Mesenchymal stem cell (in vitro differentiated cells and primary cell): ENCODE results near the gene CABLES2.

Experiments
- DNase-seq: peaks from one replicate; pipeline ENCODE4 v3.0.0-alpha.2; 2013
- H2AFZ ChIP-seq: one replicate; pipeline ENCODE4 v1.6.1; 2013; ENCODE audit warnings: low read depth, mild to moderate bottlenecking, control low read depth, inconsistent platforms, low read length, moderate library complexity
- H2AK5ac ChIP-seq: 2 replicates; pipeline ENCODE4 v1.6.1; 2013; ENCODE audit warnings: low read length, moderate library complexity, mild to moderate bottlenecking, inconsistent platforms; ENCODE audit not compliant: severe bottlenecking
- H2BK120ac ChIP-seq: one replicate; pipeline ENCODE4 v1.6.1; 2013; ENCODE audit warnings: low read depth, mild to moderate bottlenecking, inconsistent platforms, low read length, moderate library complexity
- H2BK12ac ChIP-seq, 2 experiments: one replicate each; pipeline ENCODE4 v1.6.1; 2013; ENCODE audit warnings: inconsistent platforms in 2 of 2, low read length in 2 of 2, mild to moderate bottlenecking in 2 of 2, moderate library complexity in 2 of 2, control low read depth in 1 of 2
- H2BK15ac ChIP-seq: one replicate; pipeline ENCODE4 v1.6.1; 2013; ENCODE audit warnings: mild to moderate bottlenecking, low read depth, inconsistent platforms; ENCODE audit not compliant: poor library complexity, severe bottlenecking
- H2BK5ac ChIP-seq: 2 replicates; pipeline ENCODE4 v1.6.1; 2013; ENCODE audit warnings: low read depth, mild to moderate bottlenecking, low read length, control low read depth, inconsistent platforms; ENCODE audit not compliant: poor library complexity, severe bottlenecking
- H3K14ac ChIP-seq, 2 experiments: one replicate each; pipeline ENCODE4 v1.6.1; 2013; ENCODE audit warnings: inconsistent platforms in 2 of 2, low read length in 2 of 2, control low read depth in 1 of 2, mild to moderate bottlenecking in 1 of 2, moderate library complexity in 1 of 2
- H3K18ac ChIP-seq, 2 experiments: one replicate each; pipeline ENCODE4 v1.6.1; 2013; ENCODE audit warnings: inconsistent platforms in 2 of 2, low read length in 2 of 2, control low read depth in 1 of 2, low read depth in 1 of 2, mild to moderate bottlenecking in 1 of 2
- H3K23ac ChIP-seq, 2 experiments: one replicate each; pipeline ENCODE4 v1.6.1; 2013; ENCODE audit warnings: inconsistent platforms in 2 of 2, low read length in 2 of 2, mild to moderate bottlenecking in 2 of 2, moderate library complexity in 2 of 2, control low read depth in 1 of 2
- H3K27ac ChIP-seq: 2 replicates; pipeline ENCODE4 v1.5.1; 2013; ENCODE audit warnings: mild to moderate bottlenecking, moderate library complexity, low read length, control low read depth, inconsistent platforms; ENCODE audit not compliant: poor library complexity, severe bottlenecking
- H3K27me3 ChIP-seq, 2 experiments: 2 replicates each; pipeline versions ENCODE4 v1.6.1 to v1.7.0; 2013; ENCODE audit warnings: low read length in 2 of 2, mild to moderate bottlenecking in 2 of 2, moderate library complexity in 2 of 2, control low read depth in 1 of 2, inconsistent platforms in 1 of 2; ENCODE audit not compliant: control insufficient read depth in 1 of 2, insufficient read depth in 1 of 2
- H3K36me3 ChIP-seq, 2 experiments: 2 replicates each; pipeline versions ENCODE4 v1.6.1 to v1.7.0; 2013; ENCODE audit warnings: low read length in 2 of 2, control low read depth in 1 of 2, inconsistent platforms in 1 of 2, low read depth in 1 of 2, mild to moderate bottlenecking in 1 of 2; ENCODE audit not compliant: insufficient read depth in 2 of 2, control insufficient read depth in 1 of 2
- H3K4ac ChIP-seq, 2 experiments: one replicate each; pipeline ENCODE4 v1.6.1; 2013; ENCODE audit warnings: inconsistent platforms in 2 of 2, low read length in 2 of 2, mild to moderate bottlenecking in 2 of 2, moderate library complexity in 2 of 2, control low read depth in 1 of 2, low read depth in 1 of 2
- H3K4me1 ChIP-seq: 2 replicates; pipeline ENCODE4 v1.6.1; 2013; ENCODE audit warnings: low read depth, low read length, control low read depth; ENCODE audit not compliant: control insufficient read depth, insufficient read depth
- H3K4me2 ChIP-seq: 2 replicates; pipeline ENCODE4 v1.6.1; 2013; ENCODE audit warnings: low read length, mild to moderate bottlenecking, inconsistent platforms; ENCODE audit not compliant: poor library complexity, severe bottlenecking
- H3K4me3 ChIP-seq, 2 experiments: 2 replicates each; pipeline versions ENCODE4 v1.5.1 to v1.7.0; 2013; ENCODE audit warnings: low read length in 2 of 2, mild to moderate bottlenecking in 2 of 2, control low read depth in 1 of 2, low read depth in 1 of 2; ENCODE audit not compliant: insufficient read depth in 1 of 2
- H3K79me1 ChIP-seq: replicated peaks from 2 replicates; pipeline ENCODE4 v1.6.1; 2013; ENCODE audit warnings: mild to moderate bottlenecking, control low read depth, low read length, inconsistent platforms; ENCODE audit not compliant: poor library complexity, severe bottlenecking
- H3K9ac ChIP-seq: 2 replicates; pipeline ENCODE4 v1.7.0; 2013; ENCODE audit warnings: mild to moderate bottlenecking, low read length, moderate library complexity
- H3K9me3 ChIP-seq: 2 replicates; pipeline ENCODE4 v1.7.0; 2013; ENCODE audit warnings: mild to moderate bottlenecking, low read length; ENCODE audit not compliant: control insufficient read depth
- H4K8ac ChIP-seq: one replicate; pipeline ENCODE4 v1.6.1; 2013; ENCODE audit warnings: inconsistent platforms, mild to moderate bottlenecking, low read length, moderate library complexity
- H4K91ac ChIP-seq: one replicate; pipeline ENCODE4 v1.6.1; 2013; ENCODE audit warnings: mild to moderate bottlenecking, low read length, inconsistent platforms
- WGBS: methylation state at CpG from one replicate; pipeline ENCODE4 v1.1.7; 2013; ENCODE audit warnings: mixed read lengths; 5-methylcytosine and 5-hydroxymethylcytosine counted together

CABLES2 gene

GRCh38 chr20:62350098-62350628 lies 56.9 kb downstream of the CABLES2 start:
- Histone ChIP-seq H2BK120ac (no peak overlapping the region), H3K4ac (no peak overlapping the region), H3K36me3 (peaks cover 17 to 88% of the 10 kb centered on the region in 2 experiments), H3K27ac (peak overlapping the region; percentile 58), H3K27me3 (no peaks in the 10 kb centered on the region), H3K23ac (no peak overlapping the region), H2AFZ (no peak overlapping the region), H4K8ac (no peak overlapping the region), H2AK5ac (peak overlapping the region; percentile 46), H3K4me3 (no peak overlapping the region), H3K9me3 (peaks cover 3% of the 10 kb centered on the region), H3K9ac (no peak overlapping the region), H3K4me2 (no peak overlapping the region), H3K14ac (no peak overlapping the region), H2BK5ac (no peak overlapping the region), H3K79me1 (peaks cover 36% of the 10 kb centered on the region), H4K91ac (no peak overlapping the region), H3K18ac (no peak overlapping the region), H2BK15ac (no peak overlapping the region), H2BK12ac (no peak overlapping the region), H3K4me1 (peaks cover 51% of the 10 kb centered on the region)
- DNase-seq: no peak
- 87% methylated on average over 16 of the region's 16 CpGs for WGBS

- Histone ChIP-seq H3K4me2 (no peak overlapping the region), H2BK12ac (no peak overlapping the region), H2BK120ac (no peak overlapping the region), H2AK5ac (no peak overlapping the region), H2BK15ac (no peak overlapping the region), H2AFZ (no peak overlapping the region), H3K9ac (no peak overlapping the region), H4K91ac (no peak overlapping the region), H3K36me3 (peaks cover 20 to 86% of the 10 kb centered on the region in 2 experiments), H3K27ac (peak overlapping the region; percentile 53), H3K4me1 (peaks cover 46% of the 10 kb centered on the region), H3K9me3 (peaks cover 3% of the 10 kb centered on the region), H3K27me3 (no peaks in the 10 kb centered on the region), H3K14ac (no peak overlapping the region), H2BK5ac (no peak overlapping the region), H3K79me1 (peaks cover 36% of the 10 kb centered on the region), H3K18ac (no peak overlapping the region), H3K23ac (no peak overlapping the region), H3K4ac (no peak overlapping the region), H3K4me3 (no peak overlapping the region), H4K8ac (no peak overlapping the region)
- 94% methylated on average over 3 of the region's 7 CpGs for WGBS
- no peak for DNase-seq
Observed at GRCh38 chr20:62349556-62350097, 57.5 kb downstream of the CABLES2 start.

- H3K4me1 ChIP-seq: peaks cover 36% of the 10 kb centered on the region
- H2BK5ac ChIP-seq: no peak overlapping the region
- no peak overlapping the region for H4K91ac ChIP-seq
- no peak overlapping the region for H3K18ac ChIP-seq
- H3K27ac ChIP-seq: no peak overlapping the region
- H3K4me3 ChIP-seq: no peak overlapping the region
- 100% methylated on average over 1 of the region's 1 CpG for WGBS
- no peak overlapping the region for H3K4me2 ChIP-seq
- DNase-seq: no peak
- H3K14ac ChIP-seq: no peak overlapping the region
- H2AFZ ChIP-seq: no peak overlapping the region
- H3K23ac ChIP-seq: no peak overlapping the region
- H2BK15ac ChIP-seq: no peak overlapping the region
- H3K27me3 ChIP-seq: no peaks in the 10 kb centered on the region
- no peak overlapping the region for H3K9ac ChIP-seq
- H2BK12ac ChIP-seq: no peak overlapping the region
- no peak overlapping the region for H4K8ac ChIP-seq
- H2BK120ac ChIP-seq: no peak overlapping the region
- peaks cover 21 to 86% of the 10 kb centered on the region in 2 experiments for H3K36me3 ChIP-seq
- H3K4ac ChIP-seq: no peak overlapping the region
- peaks cover 3% of the 10 kb centered on the region for H3K9me3 ChIP-seq
- H3K79me1 ChIP-seq: peaks cover 37% of the 10 kb centered on the region
- no peak overlapping the region for H2AK5ac ChIP-seq
Observed at GRCh38 chr20:62348604-62349003, 58.5 kb downstream of the CABLES2 start.

- no peak overlapping the region for H3K23ac ChIP-seq
Observed at GRCh38 chr20:62347445-62347844, 59.6 kb downstream of the CABLES2 start.

More at GRCh38 chr20:62347445-62347844, 59.6 kb downstream of the CABLES2 start:
- Histone ChIP-seq H3K9ac (no peak overlapping the region), H3K4me1 (peaks cover 25% of the 10 kb centered on the region), H2BK15ac (no peak overlapping the region), H3K27ac (no peak overlapping the region), H2BK120ac (no peak overlapping the region), H2AFZ (no peak overlapping the region), H3K79me1 (peaks cover 37% of the 10 kb centered on the region), H3K36me3 (peaks cover 27 to 82% of the 10 kb centered on the region in 2 experiments), H3K14ac (no peak overlapping the region), H4K91ac (no peak overlapping the region), H2BK5ac (no peak overlapping the region), H2BK12ac (no peak overlapping the region), H2AK5ac (no peak overlapping the region), H3K4me3 (no peak overlapping the region), H3K4ac (no peak overlapping the region), H4K8ac (no peak overlapping the region), H3K4me2 (no peak overlapping the region), H3K27me3 (no peaks in the 10 kb centered on the region), H3K18ac (no peak overlapping the region), H3K9me3 (peaks cover 3% of the 10 kb centered on the region)
- DNase-seq: no peak
- 84% methylated on average over 9 of the region's 9 CpGs for WGBS
